ENCODE measurements around the gene ARID1A.

The ARID1A gene

GRCh38 chr1:26728645-26729044 is 32.8 kb downstream of the ARID1A start:
- DNase-seq = no peak

- no peak for DNase-seq
These were observed 33.8 kb downstream of the ARID1A start for GRCh38 chr1:26729633-26730032.

- DNase-seq = no peak
These were observed 34.9 kb downstream of the ARID1A start for GRCh38 chr1:26730695-26731094.

GRCh38 chr1:26731233-26731902 is 35.6 kb downstream of the ARID1A start:
- no peak for DNase-seq

GRCh38 chr1:26733392-26733791 is 37.6 kb downstream of the ARID1A start:
- no peak for DNase-seq

GRCh38 chr1:26733982-26734381 is 38.2 kb downstream of the ARID1A start:
- no peak for DNase-seq

GRCh38 chr1:26734501-26735058 is 38.8 kb downstream of the ARID1A start:
- no peak for DNase-seq

- DNase-seq = no peak
These were observed 43.6 kb downstream of the ARID1A start for GRCh38 chr1:26739329-26739914.

- DNase-seq = no peak
These were observed 44.3 kb downstream of the ARID1A start for GRCh38 chr1:26740023-26740634.

GRCh38 chr1:26740952-26741351 is 45.1 kb downstream of the ARID1A start:
- DNase-seq = no peak

GRCh38 chr1:26743426-26744059 is 47.7 kb downstream of the ARID1A start:
- DNase-seq = no peak

GRCh38 chr1:26744075-26744959 is 48.5 kb downstream of the ARID1A start:
- DNase-seq = peak; percentile 70

GRCh38 chr1:26745191-26745590 is 49.4 kb downstream of the ARID1A start:
- DNase-seq = no peak

GRCh38 chr1:26747048-26747447 is 51.2 kb downstream of the ARID1A start:
- no peak for DNase-seq

- DNase-seq = no peak
These were observed 52.5 kb downstream of the ARID1A start for GRCh38 chr1:26748351-26748750.

GRCh38 chr1:26749458-26749857 is 53.6 kb downstream of the ARID1A start:
- no peak for DNase-seq

GRCh38 chr1:26750428-26750827 is 54.6 kb downstream of the ARID1A start:
- DNase-seq = no peak

- DNase-seq = no peak
These were observed 56.7 kb downstream of the ARID1A start for GRCh38 chr1:26752519-26752918.

GRCh38 chr1:26754086-26754874 is 58.5 kb downstream of the ARID1A start:
- no peak for DNase-seq

GRCh38 chr1:26758358-26758757 is 62.5 kb downstream of the ARID1A start:
- DNase-seq = no peak

- DNase-seq = no peak
These were observed 63.7 kb downstream of the ARID1A start for GRCh38 chr1:26759531-26759930.

- DNase-seq = no peak
These were observed 65.4 kb downstream of the ARID1A start for GRCh38 chr1:26761217-26761616.

Measured in activated CD4-positive, CD25-positive, alpha-beta regulatory T cell treated with anti-CD3 and anti-CD28 coated beads, Interleukin-2, amount 50 U/mL, for 72 hours (primary cell).